WTC11 (cell line): Measurements from ENCODE around the gene PPP1R15B. TPM values are rescaled to one million over a fixed set of nuclear protein-coding genes. Genes with fewer than 3 reads are reported as not detected.

Experiments
- ATAC-seq: fragments of 200-7000 bp; cut with Tn5 transposase; 2 replicates; pipeline ENCODE4 v1.10.0; 2021; ENCODE audit warnings: mild to moderate bottlenecking, moderate library complexity
- CTCF ChIA-PET: fragments of 300-600 bp; sonication (Branson Sonifier 250); formaldehyde crosslinking; loops from one replicate; lab custom pipeline; 2021; ENCODE audit warnings: antibody characterized with exemption; lab: Charles Lee
- POLR2A ChIA-PET: fragments of 350-600 bp; sonication (Branson Sonifier 250); formaldehyde crosslinking; loops from one replicate; lab custom pipeline; 2021; ENCODE audit warnings: antibody characterized with exemption; lab: Charles Lee
- DNase-seq: peaks from one replicate; pipeline ENCODE4 v3.0.0; 2021; ENCODE audit warnings: low spot score
- H3K27ac Mint-ChIP-seq: 2 replicates; pipeline ENCODE4 v1.8.0; 2021; ENCODE audit warnings: mixed read lengths
- H3K27me3 Mint-ChIP-seq: 2 replicates; pipeline ENCODE4 v1.8.0; 2021; ENCODE audit warnings: low read depth, mild to moderate bottlenecking, moderate library complexity, mixed read lengths
- H3K36me3 Mint-ChIP-seq: 2 replicates; pipeline ENCODE4 v1.8.0; 2021; ENCODE audit warnings: mixed read lengths
- H3K4me1 Mint-ChIP-seq: 2 replicates; pipeline ENCODE4 v1.8.0; 2022; ENCODE audit warnings: mixed read lengths
- H3K4me3 Mint-ChIP-seq: 2 replicates; pipeline ENCODE4 v1.8.0; 2021; ENCODE audit warnings: mild to moderate bottlenecking, moderate library complexity, mixed read lengths
- H3K9me3 Mint-ChIP-seq: 2 replicates; pipeline ENCODE4 v1.8.0; 2021; ENCODE audit warnings: mixed read lengths
- ARID4B ChIP-seq: sonication (generic); formaldehyde crosslinking; IDR thresholded peaks from 2 replicates; pipeline ENCODE4 v1.8.0; 2023; ENCODE audit warnings: missing genetic modification reagents, mild to moderate bottlenecking, borderline replicate concordance
- ATF1 ChIP-seq: sonication (generic); formaldehyde crosslinking; IDR thresholded peaks from 2 replicates; pipeline ENCODE4 v1.8.1; 2023; ENCODE audit warnings: mild to moderate bottlenecking, moderate library complexity, missing genetic modification reagents
- ATF3 ChIP-seq: sonication (generic); formaldehyde crosslinking; conservative IDR thresholded peaks from 2 replicates; pipeline ENCODE4 v1.8.1; 2022; ENCODE audit warnings: mild to moderate bottlenecking, missing genetic modification reagents
- ATF6 ChIP-seq: sonication (generic); formaldehyde crosslinking; IDR thresholded peaks from 2 replicates; pipeline ENCODE4 v1.8.1; 2023; ENCODE audit warnings: mild to moderate bottlenecking, missing genetic modification reagents
- E2F1 ChIP-seq: sonication (generic); formaldehyde crosslinking; IDR thresholded peaks from 2 replicates; pipeline ENCODE4 v1.8.0; 2022; ENCODE audit warnings: mild to moderate bottlenecking, missing genetic modification reagents
- E2F5 ChIP-seq: sonication (generic); formaldehyde crosslinking; IDR thresholded peaks from 2 replicates; pipeline ENCODE4 v1.8.1; 2022; ENCODE audit warnings: mild to moderate bottlenecking, moderate library complexity, missing genetic modification reagents
- EMX1 ChIP-seq: fragments of 250-450 bp; sonication (Bioruptor Pico); IDR thresholded peaks from 2 replicates; pipeline ENCODE4 v1.8.0; 2021; ENCODE audit warnings: mild to moderate bottlenecking
- JAZF1 ChIP-seq: fragments of 250-450 bp; sonication (Bioruptor Pico); IDR thresholded peaks from 2 replicates; pipeline ENCODE4 v1.9.0; 2021; ENCODE audit warnings: moderate library complexity, mild to moderate bottlenecking, inconsistent platforms
- MXD4 ChIP-seq: fragments of 250-450 bp; sonication (Bioruptor Pico); IDR thresholded peaks from 2 replicates; pipeline ENCODE4 v1.8.0; 2021; ENCODE audit warnings: mild to moderate bottlenecking, moderate library complexity, borderline replicate concordance
- NFE2L1 ChIP-seq: sonication (generic); formaldehyde crosslinking; IDR thresholded peaks from 2 replicates; pipeline ENCODE4 v1.8.1; 2023; ENCODE audit warnings: missing genetic modification reagents
- NR2C2 ChIP-seq: sonication (generic); formaldehyde crosslinking; IDR thresholded peaks from 2 replicates; pipeline ENCODE4 v1.8.0; 2022; ENCODE audit warnings: mild to moderate bottlenecking, missing genetic modification reagents
- RELA ChIP-seq: sonication (generic); formaldehyde crosslinking; IDR thresholded peaks from 2 replicates; pipeline ENCODE4 v1.8.1; 2022; ENCODE audit warnings: missing genetic modification reagents, mild to moderate bottlenecking, borderline replicate concordance
- TEAD1 ChIP-seq: sonication (generic); formaldehyde crosslinking; IDR thresholded peaks from 2 replicates; pipeline ENCODE4 v1.8.0; 2022; ENCODE audit warnings: mild to moderate bottlenecking, missing genetic modification reagents
- TEAD4 ChIP-seq: sonication (generic); formaldehyde crosslinking; IDR thresholded peaks from 2 replicates; pipeline ENCODE4 v1.8.0; 2022; ENCODE audit warnings: mild to moderate bottlenecking, missing genetic modification reagents
- ZBTB21 ChIP-seq: sonication (generic); formaldehyde crosslinking; IDR thresholded peaks from 2 replicates; pipeline ENCODE4 v1.8.1; 2023; ENCODE audit warnings: mild to moderate bottlenecking, missing genetic modification reagents, borderline replicate concordance
- ZNF121 ChIP-seq: sonication (generic); formaldehyde crosslinking; IDR thresholded peaks from 2 replicates; pipeline ENCODE4 v1.8.0; 2023; ENCODE audit warnings: missing genetic modification reagents
- ZNF138 ChIP-seq: sonication (generic); formaldehyde crosslinking; conservative IDR thresholded peaks from 2 replicates; pipeline ENCODE4 v1.8.1; 2022; ENCODE audit warnings: mild to moderate bottlenecking, moderate library complexity, missing genetic modification reagents
- ZNF219 ChIP-seq: sonication (generic); formaldehyde crosslinking; IDR thresholded peaks from 2 replicates; pipeline ENCODE4 v1.8.0; 2023; ENCODE audit warnings: missing genetic modification reagents, mild to moderate bottlenecking, borderline replicate concordance
- ZNF317 ChIP-seq: sonication (generic); formaldehyde crosslinking; IDR thresholded peaks from 2 replicates; pipeline ENCODE4 v1.8.1; 2023; ENCODE audit warnings: low read depth, mild to moderate bottlenecking, moderate library complexity, missing genetic modification reagents, borderline replicate concordance
- total RNA-seq: library from RNA; stranded (reverse); gene quantifications from 3 replicates; pipeline ENCODE4 v1.2.3, GENCODE V29; 2021

PPP1R15B gene
- total RNA-seq, 1 experiment from 2014 or later: 47.7 TPM

GRCh38 chr1:204448991-204449677, 37.5 kb upstream of the PPP1R15B start:
- H3K36me3 Mint-ChIP-seq: peaks cover 10% of the 10 kb centered on the region; the same call in 1 of the 2 replicates
- ATAC-seq (no peak), DNase-seq (no peak)
- H3K27me3 Mint-ChIP-seq: no peaks in the 10 kb centered on the region
- H3K4me1 Mint-ChIP-seq: peaks cover 51% of the 10 kb centered on the region
- TF ChIP-seq ZNF138: no peak
- TF ChIP-seq ATF6 (CRISPR knock-in tag): no peak
- no peak for TF ChIP-seq ZNF219 (CRISPR knock-in tag)
- TF ChIP-seq E2F5: no peak
- TF ChIP-seq JAZF1: no peak
- TF ChIP-seq ZBTB21 (CRISPR knock-in tag): no peak
- no peak for TF ChIP-seq TEAD1 (CRISPR knock-in tag)
- no peak for TF ChIP-seq EMX1 (CRISPR knock-in tag)
- no peak for TF ChIP-seq RELA (CRISPR knock-in tag)
- TF ChIP-seq MXD4 (CRISPR knock-in tag): no peak
- no peak for TF ChIP-seq ZNF121
- no peaks in the 10 kb centered on the region for H3K9me3 Mint-ChIP-seq
- POLR2A ChIA-PET: interaction anchor here (0.6 kb wide), 2 partner anchors 45 to 235 kb away, joined by 3 read pairs; partner anchors contain the start of gene GOLT1A
- CTCF ChIA-PET: interaction anchor here (1.7 to 13.1 kb wide), 6 partner anchors 18 to 358 kb away, joined by 5 to 906 read pairs (median 10); partner anchors contain the start of gene PIK3C2B
- H3K27ac Mint-ChIP-seq: no peak overlapping the region; the same call in 1 of the 2 replicates
- no peak overlapping the region for H3K4me3 Mint-ChIP-seq

GRCh38 chr1:204448344-204448964, 36.8 kb upstream of the PPP1R15B start:
- DNase-seq (no peak), ATAC-seq (no peak)
- TF ChIP-seq ZNF317 (no peak), E2F1 (CRISPR knock-in tag) (no peak), TEAD4 (CRISPR knock-in tag) (no peak), ZBTB21 (CRISPR knock-in tag) (no peak), NFE2L1 (CRISPR knock-in tag) (no peak), ARID4B (CRISPR knock-in tag) (no peak), NR2C2 (CRISPR knock-in tag) (no peak), ATF1 (CRISPR knock-in tag) (no peak), ATF3 (CRISPR knock-in tag) (no peak)
- peaks cover 48% of the 10 kb centered on the region for H3K4me1 Mint-ChIP-seq
- H3K9me3 Mint-ChIP-seq: no peaks in the 10 kb centered on the region
- no peak overlapping the region for H3K4me3 Mint-ChIP-seq
- no peaks in the 10 kb centered on the region for H3K27me3 Mint-ChIP-seq
- ChIA-PET CTCF (interaction anchor here (1.9 to 13.1 kb wide), 5 partner anchors 9 to 359 kb away, joined by 5 to 906 read pairs (median 114); partner anchors contain the start of gene PIK3C2B), POLR2A (interaction anchor here (0.6 kb wide), 2 partner anchors 45 to 235 kb away, joined by 3 read pairs; partner anchors contain the start of gene GOLT1A)
- peaks cover 15% of the 10 kb centered on the region; the same call in 1 of the 2 replicates for H3K36me3 Mint-ChIP-seq
- no peak overlapping the region for H3K27ac Mint-ChIP-seq
